KMS-11 (cell line): ENCODE measurements around the gene AIDA.

Experiments
- H2AFZ ChIP-seq: fragments of 200-600 bp; sonication (generic); 2 replicates; pipeline ENCODE4 v1.6.1; 2016; ENCODE audit warnings: antibody characterized with exemption, mixed run types, low read depth
- H3K27ac ChIP-seq: fragments of 200-600 bp; sonication (generic); 2 replicates; pipeline ENCODE4 v1.6.1; 2016; ENCODE audit warnings: mild to moderate bottlenecking, mixed run types
- H3K27me3 ChIP-seq: fragments of 200-600 bp; sonication (generic); 2 replicates; pipeline ENCODE4 v1.6.1; 2017; ENCODE audit warnings: mild to moderate bottlenecking, low read depth, mixed run types, moderate library complexity; ENCODE audit not compliant: insufficient read depth
- H3K36me3 ChIP-seq: fragments of 200-600 bp; sonication (generic); 2 replicates; pipeline ENCODE4 v1.6.1; 2017; ENCODE audit warnings: mild to moderate bottlenecking, mixed run types; ENCODE audit not compliant: insufficient read depth
- H3K4me1 ChIP-seq: fragments of 200-600 bp; sonication (generic); 2 replicates; pipeline ENCODE4 v1.6.1; 2016; ENCODE audit warnings: mild to moderate bottlenecking, low read depth, mixed run types; ENCODE audit not compliant: poor library complexity, severe bottlenecking
- H3K4me2 ChIP-seq: fragments of 200-600 bp; sonication (generic); 2 replicates; pipeline ENCODE4 v1.7.0; 2016; ENCODE audit warnings: mild to moderate bottlenecking, mixed run types
- H3K4me3 ChIP-seq: fragments of 200-600 bp; sonication (generic); IDR thresholded peaks from 2 replicates; pipeline ENCODE4 v1.6.1; 2017; ENCODE audit warnings: low read depth, low read length, mixed read lengths; ENCODE audit not compliant: insufficient read depth
- H3K79me2 ChIP-seq: fragments of 200-600 bp; sonication (generic); 2 replicates; pipeline ENCODE4 v1.6.1; 2016; ENCODE audit warnings: low read depth, mixed run types; ENCODE audit not compliant: insufficient read depth
- H3K9ac ChIP-seq: fragments of 200-600 bp; sonication (generic); 2 replicates; pipeline ENCODE4 v1.6.1; 2016; ENCODE audit warnings: mild to moderate bottlenecking, mixed run types
- H4K20me1 ChIP-seq: fragments of 200-600 bp; sonication (generic); 2 replicates; pipeline ENCODE4 v1.6.1; 2016; ENCODE audit warnings: mild to moderate bottlenecking, mixed run types; ENCODE audit not compliant: insufficient read depth
- CTCF ChIP-seq: fragments of 200-600 bp; sonication (generic); conservative IDR thresholded peaks from 2 replicates; pipeline ENCODE4 v1.6.1; 2017; ENCODE audit warnings: low read depth, mild to moderate bottlenecking, antibody characterized with exemption, low read length, moderate library complexity, mixed read lengths

Gene AIDA

GRCh38 chr1:222652676-222653075 lies 59.6 kb downstream of the AIDA start:
- Histone ChIP-seq H3K4me1 (peaks cover 45% of the 10 kb centered on the region), H3K9ac (no peak overlapping the region), H2AFZ (no peak overlapping the region), H3K36me3 (0 out of 2 replicates have a peak, but pooled peaks cover 2% of the 10 kb centered on the region), H4K20me1 (peaks cover 10% of the 10 kb centered on the region; the same call in 1 of the 2 replicates), H3K4me3 (no peak overlapping the region), H3K27me3 (no peaks in the 10 kb centered on the region), H3K27ac (no peak overlapping the region; the same call in 1 of the 2 replicates), H3K4me2 (peak overlapping the region; percentile 43), H3K79me2 (no peaks in the 10 kb centered on the region)
- TF ChIP-seq CTCF: no peak

GRCh38 chr1:222644636-222644980 lies 67.7 kb downstream of the AIDA start:
- Histone ChIP-seq H3K4me2 (peak overlapping the region; percentile 81), H3K9ac (peak overlapping the region; percentile 84), H3K27me3 (no peaks in the 10 kb centered on the region), H3K4me3 (peak overlapping the region; percentile 96), H3K27ac (peak overlapping the region; percentile 83), H3K36me3 (no peaks in the 10 kb centered on the region), H2AFZ (peak overlapping the region; percentile 85), H3K79me2 (no peaks in the 10 kb centered on the region), H4K20me1 (no peaks in the 10 kb centered on the region), H3K4me1 (peaks cover 18% of the 10 kb centered on the region)
- no peak for TF ChIP-seq CTCF

GRCh38 chr1:222643938-222644635 lies 68.2 kb downstream of the AIDA start:
- Histone ChIP-seq H3K4me1 (peaks cover 18% of the 10 kb centered on the region), H3K36me3 (no peaks in the 10 kb centered on the region), H3K4me3 (peak overlapping the region; percentile 96), H3K4me2 (peak overlapping the region; percentile 81), H3K9ac (peak overlapping the region; percentile 84), H4K20me1 (no peaks in the 10 kb centered on the region), H3K27me3 (no peaks in the 10 kb centered on the region), H3K79me2 (no peaks in the 10 kb centered on the region), H3K27ac (peak overlapping the region; percentile 83), H2AFZ (peak overlapping the region; percentile 85)
- no peak for TF ChIP-seq CTCF

GRCh38 chr1:222643606-222643937 lies 68.7 kb downstream of the AIDA start:
- Histone ChIP-seq H3K79me2 (no peaks in the 10 kb centered on the region), H3K4me2 (peak overlapping the region; percentile 39; the same call in 1 of the 2 replicates), H3K4me3 (peak overlapping the region; percentile 16), H4K20me1 (no peaks in the 10 kb centered on the region), H2AFZ (peak overlapping the region; percentile 85), H3K36me3 (no peaks in the 10 kb centered on the region), H3K27me3 (no peaks in the 10 kb centered on the region), H3K9ac (peak overlapping the region; percentile 84), H3K27ac (peak overlapping the region; percentile 83), H3K4me1 (peaks cover 18% of the 10 kb centered on the region)
- no peak for TF ChIP-seq CTCF
